HG02798 (cell line): ENCODE data around the gene SYCE3.

ENCODE experiments used
- ATAC-seq: cut with Tn5 transposase; IDR thresholded peaks from one replicate; pipeline ENCODE4 v1.9.1; 2021; ENCODE audit warnings: mild to moderate bottlenecking; ENCODE audit not compliant: unreplicated experiment, poor library complexity

SYCE3 gene

GRCh38 chr22:50577697-50577986 lies 14.9 kb upstream of the SYCE3 start:
- ATAC-seq, result no peak

- ATAC-seq, result no peak
These were observed 14.3 kb upstream of the SYCE3 start for GRCh38 chr22:50576806-50577696.

- ATAC-seq, result no peak
These were observed 13.4 kb upstream of the SYCE3 start for GRCh38 chr22:50576070-50576469.

GRCh38 chr22:50575426-50575941 lies 12.8 kb upstream of the SYCE3 start:
- ATAC-seq, result no peak

- ATAC-seq, result no peak
These were observed 11.7 kb upstream of the SYCE3 start for GRCh38 chr22:50574383-50574755.

GRCh38 chr22:50573491-50574382 lies 11.0 kb upstream of the SYCE3 start:
- ATAC-seq, result no peak

- ATAC-seq, result no peak
These were observed 10.2 kb upstream of the SYCE3 start for GRCh38 chr22:50572965-50573364.

- no peak for ATAC-seq
These were observed 8.8 kb upstream of the SYCE3 start for GRCh38 chr22:50571264-50572175.

- no peak for ATAC-seq
These were observed 8.1 kb upstream of the SYCE3 start for GRCh38 chr22:50570861-50571260.

GRCh38 chr22:50569896-50570535 lies 7.3 kb upstream of the SYCE3 start:
- no peak for ATAC-seq

GRCh38 chr22:50569041-50569459 lies 6.3 kb upstream of the SYCE3 start:
- no peak for ATAC-seq

GRCh38 chr22:50568626-50569025 lies 5.9 kb upstream of the SYCE3 start:
- ATAC-seq, result no peak

- ATAC-seq, result no peak
These were observed 5.1 kb upstream of the SYCE3 start for GRCh38 chr22:50567721-50568252.

- ATAC-seq, result no peak
These were observed 1.6 kb upstream of the SYCE3 start for GRCh38 chr22:50564289-50564688.

GRCh38 chr22:50563413-50564160 lies 868 bp upstream of the SYCE3 start:
- ATAC-seq, result no peak

GRCh38 chr22:50561401-50562358 lies 1.0 kb downstream of the SYCE3 start:
- ATAC-seq, result no peak

GRCh38 chr22:50560034-50560433 lies 2.7 kb downstream of the SYCE3 start:
- ATAC-seq, result no peak

- ATAC-seq, result no peak
These were observed 6.0 kb downstream of the SYCE3 start for GRCh38 chr22:50556703-50557102.
